ENCODE measurements around the gene SCGB1D2. TPM values are rescaled to one million over a fixed set of nuclear protein-coding genes. Genes with fewer than 3 reads are reported as not detected.

Gene SCGB1D2
- total RNA-seq, 2 donors from 2014 or later = 40.5 TPM; not detected in 1

GRCh38 chr11:62217191-62217748, 24.8 kb upstream of the SCGB1D2 start:
- Histone ChIP-seq H3K27me3 (replicated peaks; ENCODE audit: insufficient read depth) (no peaks in the 10 kb centered on the region), H3K27ac (no peak overlapping the region), H3K4me1 (replicated peaks) (no peaks in the 10 kb centered on the region), H3K9me3 (no peaks in the 10 kb centered on the region), H3K4me3 (no peak overlapping the region), H3K36me3 (no peaks in the 10 kb centered on the region)
- WGBS = 36% methylated on average over 5 of the region's 5 CpGs
- intact Hi-C loops (cut with DNase I) = no loop called here
- DNase-seq (ENCODE audit: low spot score) = no peak
- peak in 3 of 4 experiments; percentile 19 to 53 (median 42) for TF ChIP-seq CTCF (IDR thresholded peaks at IDR 0.05)
- no peak for TF ChIP-seq POLR2A (IDR thresholded peaks at IDR 0.05)

- no peak for TF ChIP-seq POLR2AphosphoS5 (IDR thresholded peaks at IDR 0.05)
- TF ChIP-seq CTCF (IDR thresholded peaks at IDR 0.05) = no peak
- no peak for TF ChIP-seq POLR2A (IDR thresholded peaks at IDR 0.05)
- Histone ChIP-seq H3K27ac (no peak overlapping the region), H3K9me3 (no peaks in the 10 kb centered on the region), H3K27me3 (replicated peaks; ENCODE audit: insufficient read depth) (no peaks in the 10 kb centered on the region), H3K36me3 (no peaks in the 10 kb centered on the region), H3K4me1 (replicated peaks) (no peaks in the 10 kb centered on the region), H3K4me3 (no peak overlapping the region)
- intact Hi-C loops (cut with DNase I) = no loop called here
- WGBS = 95% methylated on average over 3 of the region's 3 CpGs
- DNase-seq (ENCODE audit: low spot score) = no peak
Measured at GRCh38 chr11:62221498-62221897, 20.5 kb upstream of the SCGB1D2 start.

- TF ChIP-seq POLR2AphosphoS5 (IDR thresholded peaks at IDR 0.05) = no peak
- TF ChIP-seq CTCF (IDR thresholded peaks at IDR 0.05) = no peak
Measured at GRCh38 chr11:62223095-62223494, 18.9 kb upstream of the SCGB1D2 start.

GRCh38 chr11:62233730-62234129, 8.3 kb upstream of the SCGB1D2 start:
- intact Hi-C loops (cut with DNase I) = no loop called here

More at GRCh38 chr11:62223095-62223494, 18.9 kb upstream of the SCGB1D2 start:
- Histone ChIP-seq H3K27me3 (replicated peaks; ENCODE audit: insufficient read depth) (no peaks in the 10 kb centered on the region), H3K4me3 (no peak overlapping the region), H3K27ac (no peak overlapping the region), H3K36me3 (no peaks in the 10 kb centered on the region), H3K9me3 (no peaks in the 10 kb centered on the region), H3K4me1 (replicated peaks) (no peaks in the 10 kb centered on the region)
- DNase-seq (ENCODE audit: low spot score) = no peak
- intact Hi-C loops (cut with DNase I) = no loop called here

More at GRCh38 chr11:62233730-62234129, 8.3 kb upstream of the SCGB1D2 start:
- Histone ChIP-seq H3K27ac (no peak overlapping the region), H3K4me1 (replicated peaks) (peaks cover 7% of the 10 kb centered on the region), H3K27me3 (replicated peaks; ENCODE audit: insufficient read depth) (no peaks in the 10 kb centered on the region), H3K9me3 (no peaks in the 10 kb centered on the region), H3K4me3 (no peak overlapping the region), H3K36me3 (no peaks in the 10 kb centered on the region)
- TF ChIP-seq POLR2A (IDR thresholded peaks at IDR 0.05) (no peak), CTCF (IDR thresholded peaks at IDR 0.05) (peak in 2 of 4 experiments; percentile 20 to 37), POLR2AphosphoS5 (IDR thresholded peaks at IDR 0.05) (no peak)
- DNase-seq (ENCODE audit: low spot score) = no peak

Data from prostate gland (tissue), 2 donors.